Mucosa of gallbladder (tissue), 1 donor: Measurements from ENCODE around the gene NCOA3. TPM values are rescaled to one million over a fixed set of nuclear protein-coding genes. Genes with fewer than 3 reads are reported as not detected.

Source experiments
- DNase-seq: peaks from one replicate; pipeline ENCODE4 v3.0.0-alpha.2; 2020; ENCODE audit warnings: low spot score
- total RNA-seq: library from RNA; stranded (reverse); gene quantifications from one replicate; pipeline ENCODE4 v1.2.1, GENCODE V29; 2021
- donor health status: DM: no; HTN: no; CAD: no.

The NCOA3 gene
- total RNA-seq, 1 donor from 2014 or later, result 30.9 TPM

DNA sequence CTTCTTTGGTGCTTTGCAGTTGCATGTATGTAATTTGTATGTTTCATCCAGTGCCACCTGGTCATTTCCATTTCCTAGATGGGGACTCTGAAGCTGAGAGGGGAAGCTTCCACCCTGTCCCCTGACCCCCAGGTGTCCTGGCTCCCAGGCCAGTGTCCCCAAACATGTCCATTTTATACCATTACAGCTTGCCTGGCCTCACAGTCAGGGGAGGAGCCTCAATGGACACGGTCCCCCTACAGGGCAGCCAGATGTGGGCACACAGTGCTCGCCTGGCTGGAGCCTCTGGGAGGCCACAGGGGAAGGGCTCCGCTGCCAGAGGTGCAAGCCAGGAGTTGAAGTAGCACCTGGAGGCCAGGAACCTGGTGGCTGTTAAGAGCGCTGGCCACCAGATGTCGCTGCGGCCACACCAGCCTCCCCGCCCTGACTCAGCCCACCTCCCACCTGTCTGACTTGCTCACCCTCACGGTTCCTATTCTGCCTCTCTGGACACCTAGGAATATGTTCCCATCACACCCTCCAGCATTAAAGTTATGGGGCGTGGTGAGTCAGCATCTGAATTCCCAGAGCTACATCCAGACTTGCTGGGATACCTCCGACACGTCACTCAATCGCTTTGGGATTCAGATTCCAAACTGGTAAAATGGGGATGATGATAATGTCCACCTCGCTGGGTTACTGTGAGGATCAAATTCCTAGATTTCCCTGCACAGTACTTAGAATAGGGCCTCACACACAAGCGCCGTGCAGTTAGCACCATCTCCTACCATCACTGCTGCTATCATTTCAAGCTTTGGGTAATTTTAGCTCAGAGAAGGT, 176.2 kb downstream of the NCOA3 start:
- peak; percentile 23 for DNase-seq

DNA sequence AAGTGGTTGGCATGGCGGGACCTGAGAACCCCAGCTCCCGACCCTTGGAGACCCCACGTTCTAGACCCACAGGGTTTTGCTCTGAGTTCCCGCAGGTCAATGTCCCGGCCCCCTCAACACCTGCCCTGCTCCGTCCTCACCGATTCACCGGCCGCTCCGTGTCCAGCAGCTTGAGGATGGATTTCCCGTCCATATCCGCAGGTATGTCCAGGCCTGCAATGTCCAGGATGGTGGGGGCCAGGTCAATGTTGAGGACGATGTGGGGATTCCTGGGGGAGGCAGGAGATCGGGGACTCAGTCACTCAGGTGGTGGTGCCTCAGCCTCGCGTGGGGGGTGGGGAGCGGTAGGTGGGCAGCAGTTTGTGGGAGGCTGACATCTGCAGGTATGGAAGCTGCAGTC, 176.8 kb downstream of the NCOA3 start:
- DNase-seq, result no peak

DNA sequence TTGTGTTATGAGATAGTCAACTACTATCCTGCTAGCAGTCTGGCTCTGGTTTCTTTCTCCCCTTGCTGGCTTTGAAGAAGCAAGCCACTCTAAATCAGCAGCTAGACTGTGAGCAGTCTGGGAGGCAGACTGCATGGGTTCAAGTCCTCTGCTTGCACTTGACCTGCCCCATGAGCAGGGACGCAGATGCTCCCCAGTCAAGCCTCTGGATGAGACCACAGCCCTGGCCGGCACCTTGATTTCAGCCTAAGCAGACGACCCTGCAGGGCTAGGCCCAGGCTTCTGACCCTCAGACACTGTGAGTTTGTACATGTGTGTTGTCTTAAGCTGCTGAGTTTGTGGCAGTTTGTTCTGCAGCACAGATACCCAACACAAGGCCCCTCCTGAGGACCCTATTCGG, 177.8 kb downstream of the NCOA3 start:
- DNase-seq, result no peak

DNA sequence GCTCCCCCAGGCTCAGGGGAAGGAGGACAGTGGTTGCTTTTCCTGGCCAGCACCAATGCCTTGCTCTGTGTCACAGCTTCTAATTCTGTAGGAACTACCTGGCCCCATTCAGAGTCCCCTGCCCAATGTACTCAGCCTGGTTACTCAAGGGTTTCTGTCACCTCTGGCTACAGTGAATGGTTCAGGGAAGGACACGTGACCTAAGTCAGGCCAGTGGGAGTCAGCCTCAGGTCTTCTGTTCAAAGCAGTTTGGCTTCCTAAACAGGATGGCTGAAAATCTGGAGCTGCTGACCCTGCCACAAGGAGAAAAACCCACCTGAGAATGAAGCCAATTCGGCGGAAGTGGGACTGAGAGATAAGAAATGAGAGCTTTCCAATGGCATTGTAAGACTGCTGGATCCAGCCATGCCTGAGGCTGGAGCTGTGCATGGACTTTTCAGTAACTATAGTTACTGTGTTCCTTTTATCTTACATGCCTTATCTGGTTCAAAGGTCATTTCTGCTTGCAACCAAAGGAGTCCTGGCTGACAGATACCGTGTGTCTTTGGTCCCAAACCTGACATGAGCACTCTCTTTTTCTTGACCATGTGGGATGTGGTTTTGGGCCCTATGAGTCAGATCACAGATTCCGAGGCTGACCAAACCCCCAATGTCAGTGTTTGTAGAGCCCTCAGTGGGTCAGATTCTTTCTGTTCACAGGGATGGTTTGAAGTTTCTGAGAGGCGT, 179.3 kb downstream of the NCOA3 start:
- DNase-seq, result no peak

DNA sequence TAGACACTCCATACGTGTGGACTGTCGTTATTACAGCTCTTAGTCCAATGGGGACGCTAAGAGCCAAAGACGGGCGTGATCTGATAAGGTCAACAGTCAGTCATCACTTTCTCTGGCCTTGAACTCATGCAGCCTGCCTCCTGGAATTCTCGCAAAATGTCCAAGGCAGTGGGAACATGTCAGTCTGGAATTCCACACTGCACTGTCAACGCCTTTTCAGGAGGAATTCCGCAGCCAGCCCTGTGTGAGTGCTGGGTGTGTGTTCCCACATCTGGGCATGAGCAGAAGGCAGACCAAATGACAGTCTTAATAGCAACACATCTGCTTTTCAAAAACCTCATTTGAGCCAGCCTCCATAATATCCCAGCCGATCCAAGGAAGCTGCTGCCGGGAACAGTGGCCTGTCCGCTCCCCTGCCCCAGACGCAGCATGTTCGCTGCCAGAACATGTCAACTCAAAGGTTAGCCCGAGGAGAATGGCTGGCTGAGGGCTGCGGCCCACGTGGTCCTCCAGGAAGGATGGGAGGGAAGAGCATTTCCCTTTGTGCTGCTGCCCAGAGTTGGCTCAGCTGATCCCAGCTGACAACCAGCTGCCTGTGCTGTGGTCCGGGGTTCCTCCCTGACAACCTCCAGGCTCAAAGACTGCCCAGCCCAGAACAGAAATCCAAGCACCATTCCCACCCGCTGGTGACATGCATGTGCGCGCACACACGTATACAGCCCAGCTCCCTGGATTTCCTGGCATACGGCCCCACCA, 180.5 kb downstream of the NCOA3 start:
- peak; percentile 51 for DNase-seq

DNA sequence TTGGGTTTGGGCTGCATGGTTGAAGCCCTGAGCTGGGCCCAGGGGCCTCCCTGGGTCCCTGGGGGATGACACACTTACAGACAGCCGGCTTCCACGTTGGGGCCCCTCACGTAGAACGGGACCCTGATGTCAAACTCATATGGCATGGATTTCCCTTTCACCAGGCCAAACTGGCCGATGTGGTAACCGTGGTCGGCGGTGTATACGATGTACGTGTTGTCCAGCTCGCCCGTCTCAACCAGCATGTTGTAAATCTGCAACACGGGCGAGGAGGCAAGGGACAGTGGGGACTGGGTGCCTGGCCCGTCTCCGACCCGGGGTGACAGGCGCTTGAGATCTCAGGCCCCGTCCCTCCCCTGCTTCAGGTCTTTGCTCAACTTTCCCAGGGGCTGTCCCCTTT, 181.2 kb downstream of the NCOA3 start:
- no peak for DNase-seq

- no peak for DNase-seq
Measured at GRCh38 chr20:47684306-47685080, 182.8 kb downstream of the NCOA3 start.

DNA sequence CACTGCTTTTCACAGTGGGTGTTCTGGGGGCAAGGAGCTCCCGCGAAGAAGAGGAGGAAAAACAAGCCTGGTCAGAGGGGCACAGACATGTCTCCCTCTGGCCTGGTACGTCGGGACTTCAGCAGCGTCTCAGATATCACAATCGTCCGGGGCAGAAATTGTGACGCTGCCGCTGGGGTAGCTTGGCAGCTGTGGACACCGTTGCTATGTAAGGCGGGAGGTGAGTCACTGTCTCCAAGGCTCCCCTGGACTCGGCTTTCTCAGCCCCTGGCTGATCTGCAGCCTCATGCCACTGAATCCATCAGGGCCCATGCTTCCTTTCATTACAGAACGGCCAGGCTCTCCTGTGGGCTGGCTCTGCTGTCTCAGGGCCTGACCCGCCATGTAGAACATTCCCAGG, 184.9 kb downstream of the NCOA3 start:
- DNase-seq, result no peak

GRCh38 chr20:47687095-47687987, 185.7 kb downstream of the NCOA3 start:
- no peak for DNase-seq

- no peak for DNase-seq
Measured at GRCh38 chr20:47688385-47689381, 187.0 kb downstream of the NCOA3 start.

DNA sequence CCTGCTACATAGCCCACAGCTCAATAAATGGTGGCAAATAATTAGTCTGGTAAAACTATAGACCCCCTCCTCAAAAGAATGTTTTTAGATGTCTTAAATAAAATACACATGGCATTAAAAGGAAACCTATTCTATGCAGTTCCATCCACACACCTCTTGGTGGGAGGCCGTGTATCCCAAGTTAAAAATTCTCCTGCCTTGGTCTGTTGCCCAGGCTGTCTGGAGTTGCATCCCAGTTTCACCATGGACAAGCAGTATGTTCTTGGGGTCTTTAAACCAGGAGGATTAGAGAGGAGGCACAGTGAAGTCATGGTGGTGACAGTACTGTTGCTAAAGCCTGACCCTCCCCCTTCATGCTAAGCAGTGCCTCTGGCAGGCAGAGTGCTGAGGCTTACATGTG, 188.0 kb downstream of the NCOA3 start:
- no peak for DNase-seq

DNA sequence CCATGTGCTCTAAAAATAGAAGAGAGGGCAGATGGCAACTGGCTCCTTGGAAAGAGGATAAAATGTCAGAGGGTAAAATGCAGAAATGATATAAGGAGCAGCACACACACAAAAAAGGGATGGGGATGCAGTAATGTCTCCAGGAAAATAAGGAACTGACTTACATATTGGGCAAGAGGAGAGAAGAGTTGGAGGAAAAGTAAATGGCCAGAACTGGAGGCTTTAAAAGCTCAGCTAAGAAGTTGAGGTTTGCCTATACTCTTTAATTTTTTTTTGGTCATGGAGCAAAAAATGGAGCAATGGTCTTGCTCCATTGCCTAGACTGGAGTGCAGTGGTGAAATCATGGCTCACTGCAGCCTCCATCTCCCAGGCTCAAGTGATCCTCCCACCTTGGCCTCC, 189.9 kb downstream of the NCOA3 start:
- no peak for DNase-seq

- no peak for DNase-seq
Measured at GRCh38 chr20:47694021-47694818, 192.5 kb downstream of the NCOA3 start.

- DNase-seq, result no peak
Measured at GRCh38 chr20:47696856-47697255, 195.2 kb downstream of the NCOA3 start.

- DNase-seq, result no peak
Measured at GRCh38 chr20:47698142-47698541, 196.5 kb downstream of the NCOA3 start.

GRCh38 chr20:47699818-47700217, 198.1 kb downstream of the NCOA3 start:
- no peak for DNase-seq

DNA sequence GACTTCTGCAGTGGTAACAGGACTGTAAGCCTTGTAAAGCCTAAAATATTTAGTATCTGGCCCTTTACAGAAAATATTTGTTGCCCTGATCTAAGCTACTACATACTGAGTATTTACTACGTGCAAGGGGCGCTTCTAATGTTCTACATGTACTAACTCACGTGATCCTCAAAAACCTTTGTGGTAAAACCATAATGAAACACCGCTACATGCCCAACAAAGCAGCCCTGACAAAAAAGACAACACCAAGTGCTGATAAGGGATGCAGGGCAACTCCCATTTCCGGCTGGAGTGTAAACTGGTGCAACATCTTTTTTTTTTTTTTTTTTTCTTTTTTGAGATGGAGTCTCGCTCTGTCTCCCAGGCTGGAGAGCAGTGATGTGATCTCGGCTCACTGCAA, 198.6 kb downstream of the NCOA3 start:
- no peak for DNase-seq

- no peak for DNase-seq
Measured at GRCh38 chr20:47701612-47702011, 199.9 kb downstream of the NCOA3 start.

DNA sequence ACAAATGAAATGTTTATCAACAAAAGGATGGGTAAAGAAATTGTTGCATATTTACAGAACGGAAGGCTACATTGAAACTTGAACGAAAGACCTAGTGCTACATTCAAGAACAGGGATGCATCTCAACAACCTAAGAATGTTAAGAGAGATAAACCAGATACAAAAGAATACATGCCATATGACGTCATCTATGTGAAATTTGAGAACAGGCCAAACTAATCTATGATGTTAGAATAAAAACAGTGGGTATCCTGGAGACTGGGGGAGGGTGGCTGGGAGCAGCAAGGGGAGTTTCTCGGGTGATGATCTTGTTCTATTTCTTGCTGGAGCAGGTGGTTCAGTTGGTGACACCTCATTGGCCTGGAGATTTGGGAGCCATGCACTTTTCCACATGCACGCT, 202.1 kb downstream of the NCOA3 start:
- no peak for DNase-seq
